ENCODE measurements around the gene MICU1. TPM values are rescaled to one million over a fixed set of nuclear protein-coding genes. Genes with fewer than 3 reads are reported as not detected.
A peak's percentile ranks its signal among the peaks of the same experiment; 100 is the strongest.
"Not testable (repeated sequence)": the region's sequence is repeated elsewhere in the genome, so short reads cannot be mapped to it uniquely, and the experiment has no call there.

The MICU1 gene
- total RNA-seq, 1 experiment from 2014 or later, result 53.7 TPM

GRCh38 chr10:72561745-72562166, 64.1 kb downstream of the MICU1 start:
- no peak for DNase-seq (ENCODE audit: low read depth)

GRCh38 chr10:72557362-72557761, 68.5 kb downstream of the MICU1 start:
- DNase-seq (ENCODE audit: low read depth), result no peak

GRCh38 chr10:72552857-72553256, 73.0 kb downstream of the MICU1 start:
- DNase-seq (ENCODE audit: low read depth), result no peak

- DNase-seq (ENCODE audit: low read depth), result no peak
Observed at GRCh38 chr10:72550239-72550638, 75.6 kb downstream of the MICU1 start.

GRCh38 chr10:72545546-72545945, 80.3 kb downstream of the MICU1 start:
- DNase-seq (ENCODE audit: low read depth), result no peak

GRCh38 chr10:72543855-72544254, 82.0 kb downstream of the MICU1 start:
- DNase-seq (ENCODE audit: low read depth), result not testable (repeated sequence)

- DNase-seq (ENCODE audit: low read depth), result no peak
Observed at GRCh38 chr10:72542396-72542815, 83.5 kb downstream of the MICU1 start.

GRCh38 chr10:72541337-72541736, 84.5 kb downstream of the MICU1 start:
- DNase-seq (ENCODE audit: low read depth), result no peak

GRCh38 chr10:72540193-72540807, 85.6 kb downstream of the MICU1 start:
- no peak for DNase-seq (ENCODE audit: low read depth)

- DNase-seq (ENCODE audit: low read depth), result no peak
Observed at GRCh38 chr10:72539137-72539536, 86.7 kb downstream of the MICU1 start.

GRCh38 chr10:72525689-72526088, 100.2 kb downstream of the MICU1 start:
- DNase-seq (ENCODE audit: low read depth), result no peak

GRCh38 chr10:72525277-72525676, 100.6 kb downstream of the MICU1 start:
- DNase-seq (ENCODE audit: low read depth), result peak; percentile 9

GRCh38 chr10:72524489-72524888, 101.4 kb downstream of the MICU1 start:
- no peak for DNase-seq (ENCODE audit: low read depth)

- DNase-seq (ENCODE audit: low read depth), result no peak
Observed at GRCh38 chr10:72523932-72524396, 101.9 kb downstream of the MICU1 start.

- no peak for DNase-seq (ENCODE audit: low read depth)
Observed at GRCh38 chr10:72523062-72523461, 102.8 kb downstream of the MICU1 start.

- no peak for DNase-seq (ENCODE audit: low read depth)
Observed at GRCh38 chr10:72517244-72517643, 108.6 kb downstream of the MICU1 start.

- DNase-seq (ENCODE audit: low read depth), result no peak
Observed at GRCh38 chr10:72515455-72515854, 110.4 kb downstream of the MICU1 start.

GRCh38 chr10:72513910-72514309, 112.0 kb downstream of the MICU1 start:
- no peak for DNase-seq (ENCODE audit: low read depth)

- no peak for DNase-seq (ENCODE audit: low read depth)
Observed at GRCh38 chr10:72511459-72511858, 114.4 kb downstream of the MICU1 start.

- no peak for DNase-seq (ENCODE audit: low read depth)
Observed at GRCh38 chr10:72509941-72510340, 115.9 kb downstream of the MICU1 start.

GRCh38 chr10:72509206-72509799, 116.6 kb downstream of the MICU1 start:
- DNase-seq (ENCODE audit: low read depth), result no peak

GRCh38 chr10:72508033-72508432, 117.8 kb downstream of the MICU1 start:
- DNase-seq (ENCODE audit: low read depth), result no peak

GRCh38 chr10:72506474-72506873, 119.4 kb downstream of the MICU1 start:
- no peak for DNase-seq (ENCODE audit: low read depth)

GRCh38 chr10:72505435-72505834, 120.4 kb downstream of the MICU1 start:
- DNase-seq (ENCODE audit: low read depth), result no peak
